GM18907 (cell line): ENCODE measurements around the gene GPATCH4.

ENCODE experiments used
- ATAC-seq: cut with Tn5 transposase; IDR thresholded peaks from one replicate; pipeline ENCODE4 v1.9.1; 2021; ENCODE audit warnings: mild to moderate bottlenecking, moderate library complexity; ENCODE audit not compliant: unreplicated experiment

The GPATCH4 gene

DNA sequence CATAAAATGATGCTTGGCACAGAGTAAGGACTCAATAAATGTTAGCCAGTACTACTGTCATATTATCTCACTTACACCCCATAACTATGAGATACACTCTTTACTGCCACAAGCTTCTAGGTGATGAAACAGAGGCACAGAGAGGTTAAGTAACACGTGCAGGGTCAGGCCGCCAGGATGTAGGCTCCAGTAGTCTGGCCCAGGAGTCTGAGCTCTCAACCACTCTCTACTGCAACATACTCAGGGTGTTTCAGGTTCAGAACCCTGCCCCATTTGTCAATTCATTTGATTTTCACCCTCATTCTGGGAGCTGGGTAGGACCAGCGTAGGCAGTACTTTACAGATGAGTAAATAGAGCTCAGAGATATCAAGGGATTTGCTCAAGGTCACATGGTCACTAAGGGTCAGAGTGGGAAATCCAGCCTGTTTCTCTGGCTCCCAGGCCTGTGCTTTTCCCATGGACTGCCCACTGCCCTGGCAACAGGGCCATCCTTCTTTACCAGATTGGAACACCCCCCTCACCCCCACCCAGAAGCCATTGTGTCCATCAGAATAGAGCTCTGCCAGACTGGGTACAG lies 50.1 kb downstream of the GPATCH4 start:
- no peak for ATAC-seq

DNA sequence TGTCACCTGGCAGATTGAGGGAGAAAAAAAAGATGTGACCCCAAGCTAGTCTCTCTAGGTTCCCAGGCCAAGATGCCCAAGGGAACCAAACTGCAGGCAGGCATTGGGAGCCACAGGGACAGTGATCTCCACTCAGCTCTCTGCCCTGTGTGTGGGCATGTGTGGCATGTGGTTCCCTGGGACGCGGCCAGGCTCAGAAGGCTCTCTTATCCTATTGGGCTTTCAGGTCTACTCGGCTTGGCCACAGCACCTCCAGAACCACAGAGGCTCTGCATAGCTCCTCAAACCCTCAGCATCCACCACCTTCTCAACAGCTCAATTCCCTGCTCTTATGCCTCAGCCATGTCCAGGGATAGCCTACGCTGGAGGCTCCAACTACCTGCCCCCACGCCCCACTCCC lies 50.9 kb downstream of the GPATCH4 start:
- ATAC-seq, result no peak

DNA sequence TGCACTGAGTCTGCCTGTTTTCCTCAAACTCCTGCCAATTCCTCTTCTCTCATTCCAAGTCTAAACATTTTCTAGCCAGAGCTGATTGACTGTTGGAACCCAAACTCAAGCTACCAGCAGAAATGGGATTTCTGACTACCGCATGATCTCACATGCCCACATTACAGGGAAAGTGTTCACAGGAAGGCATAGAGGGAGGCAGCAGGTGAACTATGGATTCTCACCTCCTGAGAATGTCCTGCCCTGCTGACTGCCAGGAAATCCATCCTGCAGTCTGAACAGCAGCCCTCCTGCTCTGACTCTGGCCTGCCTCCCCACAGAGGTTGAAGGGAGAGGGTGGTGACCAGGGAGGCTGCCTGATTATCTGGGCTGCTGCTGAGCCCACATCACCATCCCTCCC lies 51.4 kb downstream of the GPATCH4 start:
- ATAC-seq, result no peak

DNA sequence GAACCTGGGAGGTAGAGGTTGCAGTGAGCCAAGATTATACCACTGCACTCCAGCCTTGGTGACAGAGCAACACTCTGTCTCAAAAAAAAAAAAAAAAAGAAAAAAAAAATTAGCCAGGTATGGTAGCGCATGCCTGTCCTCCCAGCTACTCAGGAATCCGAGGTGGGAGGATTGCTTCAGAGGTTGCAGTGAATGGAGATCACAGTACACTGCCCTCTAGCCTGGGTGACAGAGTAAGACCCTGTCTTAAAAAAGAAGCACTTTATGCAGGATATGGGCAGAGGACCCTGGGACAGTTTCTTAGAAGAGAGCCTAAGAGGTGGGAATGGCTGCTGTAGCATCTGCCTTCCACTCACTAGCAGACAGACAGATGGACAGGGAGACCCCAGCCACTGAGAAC lies 51.9 kb downstream of the GPATCH4 start:
- ATAC-seq, result no peak

DNA sequence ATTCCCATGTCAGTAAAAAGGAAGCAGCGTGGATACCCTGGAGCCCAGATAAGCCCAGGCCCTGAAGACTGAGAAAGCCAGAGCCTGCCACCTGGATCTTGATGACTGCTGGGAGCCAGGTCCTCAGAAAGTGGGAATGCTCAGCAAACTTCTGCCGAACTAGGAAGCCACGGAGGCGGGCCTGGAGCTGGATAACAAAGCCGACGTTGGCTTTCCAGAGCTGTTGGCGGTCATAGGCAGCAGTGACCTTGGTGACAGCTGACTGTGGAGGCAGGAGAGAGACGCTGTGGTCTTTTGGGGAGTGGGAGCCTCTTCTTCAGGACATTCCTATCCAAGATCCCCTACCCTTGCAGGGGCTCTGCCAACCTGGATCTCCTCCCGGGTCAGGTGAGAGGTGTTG lies 53.3 kb downstream of the GPATCH4 start:
- no peak for ATAC-seq

DNA sequence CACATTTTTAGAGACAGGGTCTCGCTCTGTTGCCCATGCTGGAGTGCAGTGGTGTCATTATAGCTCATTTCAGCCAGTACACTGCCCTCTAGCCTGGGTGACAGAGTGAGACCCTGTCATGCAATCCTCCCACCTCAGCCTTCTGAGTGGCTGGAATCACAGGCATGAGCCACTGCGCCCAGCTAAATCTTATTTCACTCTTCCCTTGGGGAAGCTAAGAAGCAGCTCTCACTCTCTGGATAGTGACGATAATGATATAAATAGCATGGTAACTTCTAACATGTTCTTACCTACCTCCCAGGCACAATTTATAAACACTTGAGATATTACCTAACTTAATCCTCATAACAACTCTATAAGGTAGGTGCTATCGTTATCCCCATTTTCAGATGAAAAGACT lies 53.8 kb downstream of the GPATCH4 start:
- no peak for ATAC-seq

DNA sequence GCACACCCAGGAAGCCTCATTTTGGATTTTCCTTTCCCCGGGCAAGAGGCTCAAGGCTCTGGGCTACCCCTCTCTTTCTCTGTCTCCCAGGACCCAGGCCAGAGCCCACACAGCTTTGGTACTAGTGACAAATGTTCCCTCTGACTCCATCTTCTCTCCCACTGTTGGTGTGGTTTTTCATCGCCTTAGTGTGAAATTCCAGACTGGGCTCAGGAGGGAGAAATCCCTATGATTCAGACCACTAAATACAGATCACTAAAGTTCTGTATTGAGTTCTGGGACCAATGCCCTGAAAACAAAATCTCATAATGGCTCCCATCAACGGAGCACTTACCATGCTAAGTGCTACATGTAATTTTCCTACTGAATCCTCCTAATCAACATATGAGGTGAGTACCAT lies 55.0 kb downstream of the GPATCH4 start:
- ATAC-seq, result no peak

DNA sequence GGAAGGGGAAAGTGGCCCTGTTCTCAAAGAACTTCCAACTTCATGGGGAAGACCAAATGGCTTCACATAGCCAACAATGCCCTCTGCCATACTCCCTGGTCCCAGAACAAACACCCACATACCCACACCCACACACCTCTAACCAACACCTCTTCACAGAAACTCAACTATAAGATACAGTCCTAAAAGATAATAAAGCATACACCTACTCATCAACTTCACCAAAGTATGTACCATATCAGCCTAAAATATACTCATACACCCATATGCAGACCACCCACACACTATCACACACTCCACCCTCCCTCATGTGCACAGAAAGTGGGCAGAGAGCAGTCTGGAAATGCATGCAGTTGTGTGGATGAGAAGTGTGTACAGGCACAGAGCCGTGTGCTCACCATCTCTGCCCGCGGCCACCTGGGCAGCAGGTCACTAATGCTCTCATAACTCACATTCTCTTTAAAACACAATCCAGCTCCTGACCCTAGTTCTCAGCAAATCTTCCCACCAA lies 56.6 kb downstream of the GPATCH4 start:
- ATAC-seq, result no peak
